SH-SY5Y (cell line): ENCODE measurements around the gene RFTN1.

Experiments used
- GATA2 ChIP-seq: IDR thresholded peaks from 2 replicates; pipeline ENCODE4 v1.6.1; 2011; ENCODE audit warnings: mild to moderate bottlenecking, low read depth, low read length
- GATA3 ChIP-seq: IDR thresholded peaks from 2 replicates; pipeline ENCODE4 v1.6.1; 2011; ENCODE audit warnings: low read depth, mild to moderate bottlenecking, low read length, moderate library complexity

DNA sequence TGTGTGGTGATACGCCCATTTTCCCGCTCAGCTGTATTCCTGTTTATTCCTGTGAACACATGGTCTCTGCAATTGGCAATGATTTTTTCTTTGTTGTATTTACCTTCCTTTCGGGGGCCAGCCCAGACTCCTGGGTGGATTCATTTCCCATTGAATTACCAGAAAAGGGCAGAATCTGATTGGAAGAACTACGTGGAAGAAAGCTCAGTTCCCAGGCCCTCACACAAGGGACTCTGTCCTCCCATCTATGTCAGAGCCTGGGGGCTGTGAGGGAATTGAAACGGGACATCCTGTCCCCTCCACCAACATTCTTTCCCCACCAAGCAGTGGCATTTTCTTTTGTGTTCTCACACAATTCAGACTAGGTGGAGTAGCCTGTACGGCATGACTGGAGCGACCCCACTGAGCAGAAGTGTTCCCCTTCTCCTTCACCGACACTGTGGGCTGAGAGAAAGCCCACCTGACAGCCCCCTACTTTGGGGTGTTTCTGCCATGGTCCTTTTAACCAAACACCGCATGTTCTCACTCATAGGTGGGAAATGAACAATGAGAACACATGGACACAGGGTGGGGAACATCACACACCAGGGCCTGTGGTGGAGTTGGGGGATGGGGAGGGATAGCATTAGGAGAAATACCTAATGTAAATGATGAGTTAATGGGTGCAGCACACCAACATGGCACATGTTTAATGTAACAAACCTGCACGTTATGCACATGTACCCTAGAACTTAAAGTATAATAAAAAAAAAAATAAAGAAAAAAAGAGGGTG is 32.1 kb upstream of the RFTN1 start:
- TF ChIP-seq GATA3: no peak
- no peak for TF ChIP-seq GATA2
